ENCODE measurements around the gene RFNG.

Gene RFNG

GRCh38 chr17:82028966-82029365, 22.6 kb downstream of the RFNG start:
- H3K36me3 Mint-ChIP-seq (ENCODE audit: low read depth), result peaks cover 33% of the 10 kb centered on the region
- H3K27me3 Mint-ChIP-seq, result no peaks in the 10 kb centered on the region
- DNase-seq, result no peak
- peaks cover 15% of the 10 kb centered on the region for H3K4me1 Mint-ChIP-seq (ENCODE audit: low read depth)
- H3K4me3 Mint-ChIP-seq, result no peak overlapping the region
- no peak overlapping the region for H3K27ac Mint-ChIP-seq
- H3K9me3 Mint-ChIP-seq, result no peaks in the 10 kb centered on the region

DNA sequence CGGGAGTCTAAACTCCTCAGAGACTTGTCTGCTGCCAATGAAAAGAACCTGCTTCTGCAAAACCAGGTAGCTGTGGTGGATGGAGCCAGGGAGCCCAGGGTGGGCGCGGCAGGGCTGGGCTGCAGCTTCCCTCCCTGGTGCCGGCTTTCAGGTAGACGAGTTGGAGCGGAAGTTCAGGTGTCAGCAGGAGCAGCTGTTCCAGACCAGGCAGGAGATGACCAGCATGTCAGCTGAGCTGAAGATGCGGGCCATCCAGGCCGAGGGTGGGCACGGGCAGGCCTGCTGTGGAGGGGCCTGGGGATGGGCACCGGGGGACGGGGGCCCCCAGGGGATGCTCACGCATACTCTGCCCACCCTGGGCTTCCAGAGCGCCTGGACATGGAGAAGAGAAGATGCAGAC, 23.4 kb downstream of the RFNG start:
- H3K4me3 Mint-ChIP-seq, result no peak overlapping the region
- peaks cover 18% of the 10 kb centered on the region for H3K4me1 Mint-ChIP-seq (ENCODE audit: low read depth)
- peaks cover 36% of the 10 kb centered on the region for H3K36me3 Mint-ChIP-seq (ENCODE audit: low read depth)
- H3K27ac Mint-ChIP-seq, result no peak overlapping the region
- DNase-seq, result no peak
- H3K9me3 Mint-ChIP-seq, result no peaks in the 10 kb centered on the region
- H3K27me3 Mint-ChIP-seq, result no peaks in the 10 kb centered on the region

GRCh38 chr17:82025401-82026107, 26.1 kb downstream of the RFNG start:
- H3K9me3 Mint-ChIP-seq, result no peaks in the 10 kb centered on the region
- no peak overlapping the region for H3K4me3 Mint-ChIP-seq
- no peak overlapping the region for H3K27ac Mint-ChIP-seq
- H3K27me3 Mint-ChIP-seq, result no peaks in the 10 kb centered on the region
- DNase-seq, result no peak
- H3K4me1 Mint-ChIP-seq (ENCODE audit: low read depth), result peaks cover 29% of the 10 kb centered on the region
- peaks cover 48% of the 10 kb centered on the region for H3K36me3 Mint-ChIP-seq (ENCODE audit: low read depth)

- peak overlapping the region; percentile 83 for H3K4me3 Mint-ChIP-seq
- no peak for DNase-seq
- peaks cover 52% of the 10 kb centered on the region for H3K36me3 Mint-ChIP-seq (ENCODE audit: low read depth)
- no peaks in the 10 kb centered on the region for H3K27me3 Mint-ChIP-seq
- H3K27ac Mint-ChIP-seq, result no peak overlapping the region
- H3K9me3 Mint-ChIP-seq, result no peaks in the 10 kb centered on the region
- H3K4me1 Mint-ChIP-seq (ENCODE audit: low read depth), result peaks cover 29% of the 10 kb centered on the region
Measured at GRCh38 chr17:82024859-82025258, 26.8 kb downstream of the RFNG start.

GRCh38 chr17:82023447-82024241, 28.0 kb downstream of the RFNG start:
- no peaks in the 10 kb centered on the region for H3K9me3 Mint-ChIP-seq
- H3K27me3 Mint-ChIP-seq, result no peaks in the 10 kb centered on the region
- peaks cover 25% of the 10 kb centered on the region for H3K4me1 Mint-ChIP-seq (ENCODE audit: low read depth)
- H3K4me3 Mint-ChIP-seq, result peak overlapping the region; percentile 83
- H3K36me3 Mint-ChIP-seq (ENCODE audit: low read depth), result peaks cover 47% of the 10 kb centered on the region
- peak overlapping the region; percentile 40 for H3K27ac Mint-ChIP-seq
- DNase-seq, result peak; percentile 66

DNA sequence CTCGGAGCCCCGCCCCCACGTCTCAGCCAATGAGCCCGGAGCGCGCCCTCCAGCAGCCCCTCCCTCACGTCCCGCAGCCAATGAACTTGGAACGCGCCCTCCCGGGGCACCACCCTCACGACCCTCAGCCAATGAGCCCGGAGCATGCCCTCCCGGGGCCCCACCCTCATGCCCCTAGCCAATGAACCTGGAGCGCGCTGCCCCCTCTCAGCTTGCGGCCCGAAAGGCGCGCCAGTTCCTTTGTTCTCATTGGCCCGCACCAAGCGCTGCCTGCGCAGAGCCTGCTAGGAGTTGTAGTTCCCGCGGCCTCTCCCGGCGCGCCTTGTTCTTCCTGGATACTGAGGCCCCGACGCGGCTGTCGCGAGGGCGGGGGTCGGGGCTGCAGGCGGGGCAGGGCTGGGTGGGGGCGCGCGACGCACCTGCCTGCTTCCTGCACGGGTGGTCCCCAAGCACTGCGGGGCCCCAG, 28.6 kb downstream of the RFNG start, which contains the start of gene LRRC45:
Gene LRRC45, plus strand, starts transcription at position 325 of the 466 bp plus-strand sequence. CDS start 339 bp downstream, outside the sequence.
- Mint-ChIP-seq H3K4me1 (ENCODE audit: low read depth) (peaks cover 25% of the 10 kb centered on the region), H3K27me3 (no peaks in the 10 kb centered on the region), H3K4me3 (peak within 1 kb of the TSS; percentile 90), H3K36me3 (ENCODE audit: low read depth) (peaks cover 49% of the 10 kb centered on the region), H3K27ac (peak within 1 kb of the TSS; percentile 87), H3K9me3 (no peaks in the 10 kb centered on the region)
- peak; percentile 99 for DNase-seq

- Mint-ChIP-seq H3K4me3 (peak within 1 kb of the TSS; percentile 90), H3K27me3 (no peaks in the 10 kb centered on the region)
Measured at GRCh38 chr17:82022310-82022980, 29.2 kb downstream of the RFNG start, which contains the start of gene CENPX. Gene CENPX (minus strand): TSS chr17:82022878. CDS start chr17:82022861, 17 bp downstream.

DNA sequence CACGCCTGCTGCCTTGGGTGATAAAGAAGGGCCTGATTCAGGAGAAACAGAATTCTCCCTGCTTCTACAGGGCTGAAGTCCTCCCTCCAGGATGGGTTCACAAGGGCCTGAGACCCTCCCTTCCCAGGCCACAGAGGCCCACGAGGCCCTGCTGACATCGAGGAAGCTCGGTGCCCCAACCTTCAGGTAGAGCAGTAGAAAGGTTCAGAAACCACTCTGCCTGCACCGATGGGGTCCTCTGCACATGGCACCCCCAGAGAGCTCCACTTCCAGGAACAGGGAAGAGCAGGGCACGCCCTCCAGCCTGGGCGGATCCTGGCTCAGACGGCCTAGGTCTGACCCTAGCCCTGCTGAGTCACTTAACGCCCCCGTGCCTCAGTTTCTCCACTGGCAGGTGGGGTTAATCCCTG, 29.7 kb downstream of the RFNG start:
- no peaks in the 10 kb centered on the region for H3K27me3 Mint-ChIP-seq
- peak overlapping the region; percentile 90 for H3K4me3 Mint-ChIP-seq
- peak; percentile 47 for DNase-seq
- peaks cover 45% of the 10 kb centered on the region for H3K36me3 Mint-ChIP-seq (ENCODE audit: low read depth)
- no peaks in the 10 kb centered on the region for H3K9me3 Mint-ChIP-seq
- peaks cover 25% of the 10 kb centered on the region for H3K4me1 Mint-ChIP-seq (ENCODE audit: low read depth)
- peak overlapping the region; percentile 87 for H3K27ac Mint-ChIP-seq

More at GRCh38 chr17:82022310-82022980, 29.2 kb downstream of the RFNG start, which contains the start of gene CENPX:
- H3K9me3 Mint-ChIP-seq, result no peaks in the 10 kb centered on the region
- peaks cover 25% of the 10 kb centered on the region for H3K4me1 Mint-ChIP-seq (ENCODE audit: low read depth)
- no peak for DNase-seq
- peaks cover 48% of the 10 kb centered on the region for H3K36me3 Mint-ChIP-seq (ENCODE audit: low read depth)
- peak within 1 kb of the TSS; percentile 87 for H3K27ac Mint-ChIP-seq

- no peaks in the 10 kb centered on the region for H3K27me3 Mint-ChIP-seq
- H3K4me3 Mint-ChIP-seq, result peak overlapping the region; percentile 90
- peak; percentile 65 for DNase-seq
- H3K9me3 Mint-ChIP-seq, result no peaks in the 10 kb centered on the region
- H3K27ac Mint-ChIP-seq, result peak overlapping the region; percentile 87
- H3K4me1 Mint-ChIP-seq (ENCODE audit: low read depth), result peaks cover 25% of the 10 kb centered on the region
- H3K36me3 Mint-ChIP-seq (ENCODE audit: low read depth), result peaks cover 45% of the 10 kb centered on the region
Measured at GRCh38 chr17:82021107-82021899, 30.3 kb downstream of the RFNG start.

- no peaks in the 10 kb centered on the region for H3K9me3 Mint-ChIP-seq
- peaks cover 40% of the 10 kb centered on the region for H3K36me3 Mint-ChIP-seq (ENCODE audit: low read depth)
- H3K27me3 Mint-ChIP-seq, result no peaks in the 10 kb centered on the region
- H3K4me3 Mint-ChIP-seq, result peak overlapping the region; percentile 90
- peaks cover 25% of the 10 kb centered on the region for H3K4me1 Mint-ChIP-seq (ENCODE audit: low read depth)
- no peak for DNase-seq
- peak overlapping the region; percentile 26 for H3K27ac Mint-ChIP-seq
Measured at GRCh38 chr17:82020572-82021106, 31.0 kb downstream of the RFNG start.

GRCh38 chr17:82019690-82020571, 31.7 kb downstream of the RFNG start:
- Mint-ChIP-seq H3K27ac (no peak overlapping the region), H3K4me3 (peak overlapping the region; percentile 90), H3K27me3 (no peaks in the 10 kb centered on the region), H3K9me3 (no peaks in the 10 kb centered on the region), H3K36me3 (ENCODE audit: low read depth) (peaks cover 37% of the 10 kb centered on the region), H3K4me1 (ENCODE audit: low read depth) (peaks cover 25% of the 10 kb centered on the region)
- peak; percentile 80 for DNase-seq

DNA sequence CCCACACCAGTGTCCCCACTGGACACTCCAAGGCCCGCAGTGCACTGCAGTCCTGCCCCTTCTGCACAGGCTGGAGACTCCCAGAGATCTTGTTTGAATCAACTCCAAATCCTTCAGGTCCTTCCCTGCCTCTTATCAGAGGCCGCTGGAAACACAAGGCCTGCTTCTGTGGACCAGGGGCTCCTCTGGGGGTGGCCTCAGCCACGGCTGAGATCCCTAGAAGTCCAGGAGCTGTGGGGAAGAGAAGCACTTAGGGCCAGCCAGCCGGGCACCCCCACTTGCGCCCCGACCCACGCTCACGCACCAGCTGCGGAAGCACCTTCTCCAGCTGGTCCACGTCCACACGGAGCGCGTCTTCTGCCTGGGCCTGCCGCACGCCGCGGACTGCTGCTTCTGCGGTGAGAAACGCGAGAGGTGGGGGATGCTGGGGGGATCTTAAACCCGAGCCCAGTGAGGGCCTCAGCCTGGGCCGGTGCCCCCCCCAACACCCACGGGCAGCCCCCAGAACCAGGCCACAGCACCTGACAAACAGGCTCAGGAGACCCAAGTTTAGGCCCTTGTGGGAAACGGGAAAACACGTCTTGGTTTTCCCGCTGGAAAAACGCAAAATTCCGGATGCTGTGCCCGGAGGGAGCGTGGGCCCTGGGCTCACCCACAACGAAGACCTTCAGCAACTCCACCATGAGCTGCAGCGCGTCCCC, 32.5 kb downstream of the RFNG start:
- DNase-seq, result no peak
- Mint-ChIP-seq H3K27me3 (no peaks in the 10 kb centered on the region), H3K4me1 (ENCODE audit: low read depth) (peaks cover 22% of the 10 kb centered on the region), H3K9me3 (no peaks in the 10 kb centered on the region), H3K36me3 (ENCODE audit: low read depth) (peaks cover 37% of the 10 kb centered on the region), H3K27ac (no peak overlapping the region), H3K4me3 (no peak overlapping the region)
